HT-29 (cell line): Measurements from ENCODE around the gene ALG3. TPM values are rescaled to one million over a fixed set of nuclear protein-coding genes. Genes with fewer than 3 reads are reported as not detected.

Experiments used
- DNase-seq: peaks from one replicate; pipeline ENCODE4 v3.0.0-alpha.2; 2015; ENCODE audit warnings: low spot score
- small RNA-seq: library from RNA; depleted of rRNA; stranded (forward); fragments of <200 nt; gene quantifications from one replicate; pipeline ENCODE3, GENCODE V24; 2014
- total RNA-seq: library from RNA; depleted of rRNA; stranded (reverse); fragments of >200 nt; shearing (Covaris generic); gene quantifications from 2 replicates; pipeline ENCODE4 v1.2.3, GENCODE V29; 2014; rRNA removed

ALG3 gene
- total RNA-seq, 1 experiment from 2014 or later: 117 TPM

DNA sequence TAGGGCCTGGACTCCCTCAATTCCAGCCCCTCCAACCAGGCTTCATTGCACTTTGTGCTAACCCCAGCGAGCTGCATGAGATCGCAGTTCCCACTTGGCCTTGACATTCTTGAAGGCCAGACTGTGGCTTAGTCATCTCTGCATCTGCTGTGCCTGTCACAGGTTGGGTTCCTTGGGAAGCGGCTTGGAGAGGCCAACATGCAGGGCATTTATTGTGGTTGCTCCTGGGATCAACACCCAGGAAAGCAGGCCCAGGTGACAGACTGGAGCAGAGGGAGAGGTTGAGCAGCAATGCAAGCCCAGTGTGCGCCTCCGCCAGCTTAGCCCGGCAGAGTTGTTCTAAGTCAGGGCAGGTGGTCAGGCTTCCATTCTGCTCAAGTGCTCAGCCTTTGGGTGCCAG is 52.2 kb downstream of the ALG3 start:
- DNase-seq: no peak

DNA sequence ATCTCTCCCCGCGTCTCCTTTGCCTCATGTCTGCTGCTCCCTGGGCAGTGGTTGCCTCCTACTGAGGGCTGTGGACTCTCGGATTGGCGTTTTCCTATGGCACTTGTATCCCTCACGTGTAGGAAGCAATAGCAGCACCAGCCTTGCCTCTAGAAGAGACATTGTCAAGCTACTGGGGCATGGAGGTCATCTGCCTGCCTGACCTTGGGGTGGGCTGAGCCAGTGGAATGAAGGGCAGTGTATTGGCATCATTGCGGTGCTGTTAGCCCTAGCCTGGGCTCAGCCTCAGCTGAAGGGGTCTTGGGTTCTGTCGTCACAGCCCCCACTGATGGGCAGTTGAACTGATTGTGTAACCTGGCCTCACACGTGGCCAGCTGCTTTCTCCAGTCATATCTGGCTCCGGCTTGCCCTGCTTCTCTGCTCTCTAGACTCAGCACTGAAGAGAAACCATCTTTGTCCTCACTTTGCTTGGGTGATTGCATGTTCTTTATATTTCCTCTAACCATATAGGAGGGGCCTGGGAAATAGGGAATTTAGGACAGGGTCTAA is 54.7 kb downstream of the ALG3 start:
- no peak for DNase-seq

DNA sequence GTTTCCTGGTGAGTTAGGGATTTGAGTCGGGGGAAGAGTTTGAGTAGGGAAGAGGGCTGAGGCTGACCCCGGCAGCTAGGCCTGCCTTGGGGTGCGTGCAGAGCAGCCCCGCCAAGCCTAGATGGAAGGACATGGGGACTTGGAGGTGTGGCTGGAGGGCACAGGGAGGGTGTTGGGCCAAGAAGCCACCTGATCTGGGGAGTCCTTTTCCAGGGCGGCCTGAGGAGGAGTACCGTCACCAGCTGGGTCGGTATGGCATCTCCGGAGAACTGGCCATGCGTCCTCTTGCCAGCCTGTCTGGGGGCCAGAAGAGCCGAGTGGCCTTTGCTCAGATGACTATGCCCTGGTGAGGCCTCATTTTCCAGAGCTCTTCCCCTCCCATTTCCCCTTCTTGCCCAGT is 55.9 kb downstream of the ALG3 start:
- DNase-seq: no peak

Small RNA genes lying within 50 kb of the gene (small RNA-seq; reads per million reads assigned to genes)
- gene MIR1224: not detected

Other genes starting within 250 kb of the ALG3 start
- gene ABCC5, start 231.1 kb downstream of the ALG3 start, total RNA-seq: 3.7 and 4.8 TPM in 2 replicates
- not detected in 2 replicates for gene HTR3D, start 217.2 kb downstream of the ALG3 start, total RNA-seq
- not detected in 2 replicates for gene HTR3C, start 195.9 kb downstream of the ALG3 start, total RNA-seq
- gene HTR3E, start 151.9 kb downstream of the ALG3 start, total RNA-seq: not detected in 2 replicates
- 36.2 and 44.8 TPM in 2 replicates for gene EIF2B5, start 113.6 kb downstream of the ALG3 start, total RNA-seq
- gene DVL3, start 93.6 kb downstream of the ALG3 start, total RNA-seq: 75.1 and 83.9 TPM in 2 replicates
- gene AP2M1, start 74.1 kb downstream of the ALG3 start, total RNA-seq: 280 and 309 TPM in 2 replicates
- gene ABCF3, start 62.8 kb downstream of the ALG3 start, total RNA-seq: 42.3 and 51.3 TPM in 2 replicates
- gene VWA5B2, start 19.4 kb downstream of the ALG3 start, total RNA-seq: 0.63 and 1.4 TPM in 2 replicates
- gene EEF1AKMT4, start 710 bp upstream of the ALG3 start, total RNA-seq: 17.7 and 19.4 TPM in 2 replicates
- gene CAMK2N2, start 12.6 kb upstream of the ALG3 start, total RNA-seq: 0.13 TPM in 1 of 2 replicates, not detected in the other
- gene ECE2, start 27.1 kb upstream of the ALG3 start, total RNA-seq: not detected in 2 replicates
- gene PSMD2, start 50.3 kb upstream of the ALG3 start, total RNA-seq: 306 and 330 TPM in 2 replicates
- gene EIF4G1, start 65.6 kb upstream of the ALG3 start, total RNA-seq: 494 and 497 TPM in 2 replicates
- gene FAM131A, start 88.6 kb upstream of the ALG3 start, total RNA-seq: 21.4 and 26.6 TPM in 2 replicates
- 59.4 and 64.0 TPM in 2 replicates for gene CLCN2, start 112.6 kb upstream of the ALG3 start, total RNA-seq
- 138 and 157 TPM in 2 replicates for gene POLR2H, start 112.7 kb upstream of the ALG3 start, total RNA-seq
- gene THPO, start 129.2 kb upstream of the ALG3 start, total RNA-seq: 0.50 and 0.56 TPM in 2 replicates
- 3.4 and 5.2 TPM in 2 replicates for gene CHRD, start 131.1 kb upstream of the ALG3 start, total RNA-seq